Measurements from ENCODE around the gene ERI3.
A peak's percentile ranks its signal among the peaks of the same experiment; 100 is the strongest.

The ERI3 gene

GRCh38 chr1:44220001-44220751, 134.9 kb downstream of the ERI3 start:
- in situ Hi-C loops (cut with MboI; ENCODE audit: low pct_unique_long_range_greater_than_20kb, low sequenced_read_pairs, unreplicated experiment), result no loop called here
- peak; percentile 9 for DNase-seq (ENCODE audit: low spot score)
- TF ChIP-seq, protein P1, sequence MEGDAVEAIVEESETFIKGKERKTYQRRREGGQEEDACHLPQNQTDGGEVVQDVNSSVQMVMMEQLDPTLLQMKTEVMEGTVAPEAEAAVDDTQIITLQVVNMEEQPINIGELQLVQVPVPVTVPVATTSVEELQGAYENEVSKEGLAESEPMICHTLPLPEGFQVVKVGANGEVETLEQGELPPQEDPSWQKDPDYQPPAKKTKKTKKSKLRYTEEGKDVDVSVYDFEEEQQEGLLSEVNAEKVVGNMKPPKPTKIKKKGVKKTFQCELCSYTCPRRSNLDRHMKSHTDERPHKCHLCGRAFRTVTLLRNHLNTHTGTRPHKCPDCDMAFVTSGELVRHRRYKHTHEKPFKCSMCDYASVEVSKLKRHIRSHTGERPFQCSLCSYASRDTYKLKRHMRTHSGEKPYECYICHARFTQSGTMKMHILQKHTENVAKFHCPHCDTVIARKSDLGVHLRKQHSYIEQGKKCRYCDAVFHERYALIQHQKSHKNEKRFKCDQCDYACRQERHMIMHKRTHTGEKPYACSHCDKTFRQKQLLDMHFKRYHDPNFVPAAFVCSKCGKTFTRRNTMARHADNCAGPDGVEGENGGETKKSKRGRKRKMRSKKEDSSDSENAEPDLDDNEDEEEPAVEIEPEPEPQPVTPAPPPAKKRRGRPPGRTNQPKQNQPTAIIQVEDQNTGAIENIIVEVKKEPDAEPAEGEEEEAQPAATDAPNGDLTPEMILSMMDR (IDR thresholded peaks at IDR 0.05; ENCODE audit: extremely low read depth, insufficient read depth, missing control alignments), result no peak

- in situ Hi-C loops (cut with MboI; ENCODE audit: low pct_unique_long_range_greater_than_20kb, low sequenced_read_pairs, unreplicated experiment), result no loop called here
- TF ChIP-seq, protein P1 (IDR thresholded peaks at IDR 0.05; ENCODE audit: extremely low read depth, insufficient read depth, missing control alignments), result no peak
- DNase-seq (ENCODE audit: low spot score), result no peak
Observed at GRCh38 chr1:44219301-44219626, 135.8 kb downstream of the ERI3 start.

DNA sequence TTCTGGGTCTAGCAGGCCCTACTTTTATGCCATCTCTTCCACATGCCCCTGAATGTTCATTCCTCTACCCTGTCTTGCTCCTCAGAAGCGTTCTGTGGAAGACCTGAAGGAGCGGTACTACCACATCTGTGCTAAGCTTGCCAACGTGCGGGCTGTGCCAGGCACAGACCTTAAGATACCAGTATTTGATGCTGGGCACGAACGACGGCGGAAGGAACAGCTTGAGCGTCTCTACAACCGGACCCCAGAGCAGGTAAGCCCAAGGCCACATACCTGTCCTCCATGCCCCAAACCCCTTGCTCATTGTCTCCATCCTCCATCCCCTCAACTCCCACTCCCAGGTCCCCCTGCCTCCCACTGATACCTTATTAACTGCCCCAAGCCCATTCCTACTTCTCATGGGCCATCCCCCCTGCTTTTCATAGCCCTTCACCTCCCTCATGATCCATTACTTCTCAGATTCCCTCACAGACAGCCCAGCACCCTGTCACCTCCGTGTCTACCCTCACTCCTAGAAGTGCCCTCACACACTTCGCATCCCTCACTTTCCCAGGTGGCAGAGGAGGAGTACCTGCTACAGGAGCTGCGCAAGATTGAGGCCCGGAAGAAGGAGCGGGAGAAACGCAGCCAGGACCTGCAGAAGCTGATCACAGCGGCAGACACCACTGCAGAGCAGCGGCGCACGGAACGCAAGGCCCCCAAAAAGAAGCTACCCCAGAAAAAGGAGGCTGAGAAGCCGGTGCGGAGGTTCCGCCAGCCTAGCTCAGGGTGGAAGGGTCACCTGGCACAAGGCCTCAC, 136.4 kb downstream of the ERI3 start:
- in situ Hi-C loops (cut with MboI; ENCODE audit: low pct_unique_long_range_greater_than_20kb, low sequenced_read_pairs, unreplicated experiment), result no loop called here
- DNase-seq (ENCODE audit: low spot score), result no peak
- TF ChIP-seq, protein P1 (IDR thresholded peaks at IDR 0.05; ENCODE audit: extremely low read depth, insufficient read depth, missing control alignments), result no peak

DNA sequence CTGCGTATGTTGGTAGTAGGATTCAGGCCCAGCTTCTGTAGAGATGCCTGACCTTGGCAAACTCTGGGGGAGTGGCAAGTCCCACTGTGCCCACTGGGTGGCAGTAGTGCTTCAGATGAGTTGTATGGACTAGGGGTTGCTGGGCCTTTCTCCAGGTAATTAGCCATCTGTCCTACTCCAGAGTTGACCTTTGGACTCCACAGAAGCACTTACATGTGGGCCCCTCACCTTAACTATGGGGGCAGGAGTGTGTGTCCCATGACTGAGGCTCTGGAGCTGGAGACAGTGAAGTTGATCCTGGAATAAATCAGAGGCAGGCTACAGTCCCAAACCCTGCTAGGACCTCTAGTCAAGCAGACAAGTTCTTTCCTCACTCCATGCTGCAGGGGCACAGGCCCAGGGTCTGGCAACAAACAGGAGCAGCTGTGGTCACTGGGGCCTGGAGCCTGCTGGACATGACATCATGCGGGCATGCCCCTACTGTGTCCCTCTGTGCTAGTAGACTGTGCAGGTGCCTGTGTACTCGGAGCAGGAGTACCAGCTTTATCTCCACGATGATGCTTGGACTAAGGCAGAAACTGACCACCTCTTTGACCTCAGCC, 137.1 kb downstream of the ERI3 start:
- in situ Hi-C loops (cut with MboI; ENCODE audit: low pct_unique_long_range_greater_than_20kb, low sequenced_read_pairs, unreplicated experiment), result no loop called here

GRCh38 chr1:44213222-44214112, 141.6 kb downstream of the ERI3 start, which contains the start of gene DMAP1:
Gene DMAP1 (plus strand): TSS chr1:44213471. CDS start chr1:44213754, 283 bp downstream.
- TF ChIP-seq, protein P1 (IDR thresholded peaks at IDR 0.05; ENCODE audit: extremely low read depth, insufficient read depth, missing control alignments), result no peak
- DNase-seq (ENCODE audit: low spot score), result peak; percentile 72
- in situ Hi-C loops (cut with MboI; ENCODE audit: low pct_unique_long_range_greater_than_20kb, low sequenced_read_pairs, unreplicated experiment), result no loop called here

More for the DNA sequence above, 137.1 kb downstream of the ERI3 start:
- peak; percentile 78 for DNase-seq (ENCODE audit: low spot score)
- TF ChIP-seq, protein P1 (IDR thresholded peaks at IDR 0.05; ENCODE audit: extremely low read depth, insufficient read depth, missing control alignments), result peak; percentile 88

Measured in GM13977 (cell line).